ENCODE results near the gene ADCY5.

The ADCY5 gene

DNA sequence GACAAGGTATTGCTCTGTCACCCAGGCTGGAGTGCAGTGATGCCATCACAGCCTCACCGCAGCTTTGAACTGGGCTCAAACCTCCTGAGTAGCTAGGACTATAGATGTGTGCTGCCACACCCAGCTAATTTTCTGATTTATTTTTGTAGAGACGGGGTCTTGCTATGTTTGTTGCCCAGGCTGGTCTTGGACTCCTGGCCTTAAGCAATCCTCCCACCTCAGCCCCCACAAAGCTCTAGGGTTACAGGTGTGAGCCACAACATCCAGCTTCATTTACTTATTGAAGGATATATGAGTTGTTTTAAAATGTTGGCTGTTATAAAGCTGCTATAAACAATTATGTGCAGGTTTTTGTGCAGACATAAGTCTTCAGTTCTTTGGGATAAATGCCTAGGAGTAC, 184.9 kb downstream of the ADCY5 start:
- Histone ChIP-seq H3K27me3 (ENCODE audit: insufficient read depth, insufficient read length) (no peaks in the 10 kb centered on the region), H3K36me3 (ENCODE audit: insufficient read depth, insufficient read length, low read length) (no peaks in the 10 kb centered on the region), H3K4me1 (ENCODE audit: insufficient read depth, insufficient read length) (no peaks in the 10 kb centered on the region), H3K9ac (ENCODE audit: insufficient read length, low read depth) (no peak overlapping the region), H3K4me3 (ENCODE audit: insufficient read length, low read depth) (no peak overlapping the region), H3K9me3 (ENCODE audit: insufficient read depth, low read length) (no peaks in the 10 kb centered on the region)
- no peak for DNase-seq (ENCODE audit: low read depth, low spot score)
- TF ChIP-seq YY1 (IDR thresholded peaks at IDR 0.05; ENCODE audit: insufficient read depth, insufficient read length): no peak
- no peak for TF ChIP-seq ZNF274 (IDR thresholded peaks at IDR 0.05; ENCODE audit: low read depth, low read length)
- no peak for TF ChIP-seq SUZ12 (IDR thresholded peaks at IDR 0.05; ENCODE audit: extremely low read depth, insufficient read depth, insufficient read length)

GRCh38 chr3:123262868-123263267, 186.0 kb downstream of the ADCY5 start:
- Histone ChIP-seq H3K4me1 (ENCODE audit: insufficient read depth, insufficient read length) (no peaks in the 10 kb centered on the region), H3K9ac (ENCODE audit: insufficient read length, low read depth) (no peak overlapping the region), H3K27me3 (ENCODE audit: insufficient read depth, insufficient read length) (no peaks in the 10 kb centered on the region), H3K9me3 (ENCODE audit: insufficient read depth, low read length) (no peaks in the 10 kb centered on the region), H3K4me3 (ENCODE audit: insufficient read length, low read depth) (no peak overlapping the region), H3K36me3 (ENCODE audit: insufficient read depth, insufficient read length, low read length) (no peaks in the 10 kb centered on the region)
- DNase-seq (ENCODE audit: low read depth, low spot score): no peak
- no peak for TF ChIP-seq SUZ12 (IDR thresholded peaks at IDR 0.05; ENCODE audit: extremely low read depth, insufficient read depth, insufficient read length)
- TF ChIP-seq ZNF274 (IDR thresholded peaks at IDR 0.05; ENCODE audit: low read depth, low read length): no peak

GRCh38 chr3:123262226-123262625, 186.7 kb downstream of the ADCY5 start:
- no peak for DNase-seq (ENCODE audit: low read depth, low spot score)
- no peak overlapping the region for H3K9ac ChIP-seq (ENCODE audit: insufficient read length, low read depth)
- TF ChIP-seq SUZ12 (IDR thresholded peaks at IDR 0.05; ENCODE audit: extremely low read depth, insufficient read depth, insufficient read length) (no peak), YY1 (IDR thresholded peaks at IDR 0.05; ENCODE audit: insufficient read depth, insufficient read length) (no peak), ZNF274 (IDR thresholded peaks at IDR 0.05; ENCODE audit: low read depth, low read length) (no peak)
- no peaks in the 10 kb centered on the region for H3K36me3 ChIP-seq (ENCODE audit: insufficient read depth, insufficient read length, low read length)
- no peaks in the 10 kb centered on the region for H3K9me3 ChIP-seq (ENCODE audit: insufficient read depth, low read length)
- H3K27me3 ChIP-seq (ENCODE audit: insufficient read depth, insufficient read length): no peaks in the 10 kb centered on the region
- no peak overlapping the region for H3K4me3 ChIP-seq (ENCODE audit: insufficient read length, low read depth)
- H3K4me1 ChIP-seq (ENCODE audit: insufficient read depth, insufficient read length): no peaks in the 10 kb centered on the region

- Histone ChIP-seq H3K9ac (ENCODE audit: insufficient read length, low read depth) (no peak overlapping the region), H3K36me3 (ENCODE audit: insufficient read depth, insufficient read length, low read length) (no peaks in the 10 kb centered on the region), H3K4me1 (ENCODE audit: insufficient read depth, insufficient read length) (no peaks in the 10 kb centered on the region), H3K9me3 (ENCODE audit: insufficient read depth, low read length) (no peaks in the 10 kb centered on the region), H3K27me3 (ENCODE audit: insufficient read depth, insufficient read length) (no peaks in the 10 kb centered on the region), H3K4me3 (ENCODE audit: insufficient read length, low read depth) (no peak overlapping the region)
- TF ChIP-seq SUZ12 (IDR thresholded peaks at IDR 0.05; ENCODE audit: extremely low read depth, insufficient read depth, insufficient read length) (no peak), ZNF274 (IDR thresholded peaks at IDR 0.05; ENCODE audit: low read depth, low read length) (no peak), YY1 (IDR thresholded peaks at IDR 0.05; ENCODE audit: insufficient read depth, insufficient read length) (no peak)
- no peak for DNase-seq (ENCODE audit: low read depth, low spot score)
Measured at GRCh38 chr3:123261666-123262065, 187.2 kb downstream of the ADCY5 start.

- Histone ChIP-seq H3K27me3 (ENCODE audit: insufficient read depth, insufficient read length) (no peaks in the 10 kb centered on the region), H3K9ac (ENCODE audit: insufficient read length, low read depth) (no peak overlapping the region), H3K9me3 (ENCODE audit: insufficient read depth, low read length) (no peaks in the 10 kb centered on the region), H3K36me3 (ENCODE audit: insufficient read depth, insufficient read length, low read length) (no peaks in the 10 kb centered on the region), H3K4me1 (ENCODE audit: insufficient read depth, insufficient read length) (no peaks in the 10 kb centered on the region), H3K4me3 (ENCODE audit: insufficient read length, low read depth) (no peak overlapping the region)
- DNase-seq (ENCODE audit: low read depth, low spot score): no peak
- TF ChIP-seq ZNF274 (IDR thresholded peaks at IDR 0.05; ENCODE audit: low read depth, low read length) (no peak), YY1 (IDR thresholded peaks at IDR 0.05; ENCODE audit: insufficient read depth, insufficient read length) (no peak), SUZ12 (IDR thresholded peaks at IDR 0.05; ENCODE audit: extremely low read depth, insufficient read depth, insufficient read length) (no peak)
Measured at GRCh38 chr3:123258811-123259420, 190.0 kb downstream of the ADCY5 start.

- no peak overlapping the region for H3K9ac ChIP-seq (ENCODE audit: insufficient read length, low read depth)
Measured at GRCh38 chr3:123258359-123258758, 190.5 kb downstream of the ADCY5 start.

DNA sequence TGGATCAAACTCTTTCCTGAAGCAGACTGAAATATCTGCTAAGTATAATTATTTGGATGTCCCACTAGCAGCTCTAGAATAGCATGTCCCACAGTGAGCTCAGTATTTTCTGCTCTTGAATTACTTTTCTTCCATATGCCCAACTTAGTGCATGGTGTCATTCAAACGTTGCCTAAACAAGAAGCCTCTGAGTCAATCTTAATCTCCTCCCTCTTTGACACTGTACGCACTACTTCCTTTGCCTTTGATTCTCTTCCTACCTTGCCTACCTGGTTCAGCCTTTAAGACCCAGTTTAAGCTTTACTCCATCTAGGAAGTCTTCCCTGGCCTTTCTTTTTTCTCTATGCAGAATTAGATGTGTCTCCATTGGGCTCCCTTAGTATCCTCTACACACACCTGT, 192.6 kb downstream of the ADCY5 start:
- no peaks in the 10 kb centered on the region for H3K27me3 ChIP-seq (ENCODE audit: insufficient read depth, insufficient read length)
- H3K9ac ChIP-seq (ENCODE audit: insufficient read length, low read depth): no peak overlapping the region
- H3K4me1 ChIP-seq (ENCODE audit: insufficient read depth, insufficient read length): no peaks in the 10 kb centered on the region
- no peaks in the 10 kb centered on the region for H3K9me3 ChIP-seq (ENCODE audit: insufficient read depth, low read length)
- H3K36me3 ChIP-seq (ENCODE audit: insufficient read depth, insufficient read length, low read length): peaks cover 4% of the 10 kb centered on the region
- no peak for TF ChIP-seq YY1 (IDR thresholded peaks at IDR 0.05; ENCODE audit: insufficient read depth, insufficient read length)
- no peak for TF ChIP-seq ZNF274 (IDR thresholded peaks at IDR 0.05; ENCODE audit: low read depth, low read length)
- no peak for TF ChIP-seq SUZ12 (IDR thresholded peaks at IDR 0.05; ENCODE audit: extremely low read depth, insufficient read depth, insufficient read length)
- DNase-seq (ENCODE audit: low read depth, low spot score): no peak
- no peak overlapping the region for H3K4me3 ChIP-seq (ENCODE audit: insufficient read length, low read depth)

More at GRCh38 chr3:123258359-123258758, 190.5 kb downstream of the ADCY5 start:
- no peak for TF ChIP-seq YY1 (IDR thresholded peaks at IDR 0.05; ENCODE audit: insufficient read depth, insufficient read length)
- no peaks in the 10 kb centered on the region for H3K27me3 ChIP-seq (ENCODE audit: insufficient read depth, insufficient read length)
- H3K4me1 ChIP-seq (ENCODE audit: insufficient read depth, insufficient read length): no peaks in the 10 kb centered on the region
- no peaks in the 10 kb centered on the region for H3K36me3 ChIP-seq (ENCODE audit: insufficient read depth, insufficient read length, low read length)
- no peak for DNase-seq (ENCODE audit: low read depth, low spot score)
- H3K4me3 ChIP-seq (ENCODE audit: insufficient read length, low read depth): no peak overlapping the region
- no peaks in the 10 kb centered on the region for H3K9me3 ChIP-seq (ENCODE audit: insufficient read depth, low read length)

Data from NT2/D1 (cell line).